ENCODE results near the gene TBP.

- TF ChIP-seq POLR2A (IDR thresholded peaks at IDR 0.05), result no peak
- TF ChIP-seq, protein P1, sequence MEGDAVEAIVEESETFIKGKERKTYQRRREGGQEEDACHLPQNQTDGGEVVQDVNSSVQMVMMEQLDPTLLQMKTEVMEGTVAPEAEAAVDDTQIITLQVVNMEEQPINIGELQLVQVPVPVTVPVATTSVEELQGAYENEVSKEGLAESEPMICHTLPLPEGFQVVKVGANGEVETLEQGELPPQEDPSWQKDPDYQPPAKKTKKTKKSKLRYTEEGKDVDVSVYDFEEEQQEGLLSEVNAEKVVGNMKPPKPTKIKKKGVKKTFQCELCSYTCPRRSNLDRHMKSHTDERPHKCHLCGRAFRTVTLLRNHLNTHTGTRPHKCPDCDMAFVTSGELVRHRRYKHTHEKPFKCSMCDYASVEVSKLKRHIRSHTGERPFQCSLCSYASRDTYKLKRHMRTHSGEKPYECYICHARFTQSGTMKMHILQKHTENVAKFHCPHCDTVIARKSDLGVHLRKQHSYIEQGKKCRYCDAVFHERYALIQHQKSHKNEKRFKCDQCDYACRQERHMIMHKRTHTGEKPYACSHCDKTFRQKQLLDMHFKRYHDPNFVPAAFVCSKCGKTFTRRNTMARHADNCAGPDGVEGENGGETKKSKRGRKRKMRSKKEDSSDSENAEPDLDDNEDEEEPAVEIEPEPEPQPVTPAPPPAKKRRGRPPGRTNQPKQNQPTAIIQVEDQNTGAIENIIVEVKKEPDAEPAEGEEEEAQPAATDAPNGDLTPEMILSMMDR (IDR thresholded peaks at IDR 0.05), result no peak
Measured at GRCh38 chr6:170564936-170565530, 10.9 kb downstream of the TBP start.

All from vagina (tissue), 2 donors.